ENCODE results near the gene EWSR1. TPM values are rescaled to one million over a fixed set of nuclear protein-coding genes. Genes with fewer than 3 reads are reported as not detected.

EWSR1 gene
- total RNA-seq, 2 donors from 2014 or later = 197 to 225 TPM

DNA sequence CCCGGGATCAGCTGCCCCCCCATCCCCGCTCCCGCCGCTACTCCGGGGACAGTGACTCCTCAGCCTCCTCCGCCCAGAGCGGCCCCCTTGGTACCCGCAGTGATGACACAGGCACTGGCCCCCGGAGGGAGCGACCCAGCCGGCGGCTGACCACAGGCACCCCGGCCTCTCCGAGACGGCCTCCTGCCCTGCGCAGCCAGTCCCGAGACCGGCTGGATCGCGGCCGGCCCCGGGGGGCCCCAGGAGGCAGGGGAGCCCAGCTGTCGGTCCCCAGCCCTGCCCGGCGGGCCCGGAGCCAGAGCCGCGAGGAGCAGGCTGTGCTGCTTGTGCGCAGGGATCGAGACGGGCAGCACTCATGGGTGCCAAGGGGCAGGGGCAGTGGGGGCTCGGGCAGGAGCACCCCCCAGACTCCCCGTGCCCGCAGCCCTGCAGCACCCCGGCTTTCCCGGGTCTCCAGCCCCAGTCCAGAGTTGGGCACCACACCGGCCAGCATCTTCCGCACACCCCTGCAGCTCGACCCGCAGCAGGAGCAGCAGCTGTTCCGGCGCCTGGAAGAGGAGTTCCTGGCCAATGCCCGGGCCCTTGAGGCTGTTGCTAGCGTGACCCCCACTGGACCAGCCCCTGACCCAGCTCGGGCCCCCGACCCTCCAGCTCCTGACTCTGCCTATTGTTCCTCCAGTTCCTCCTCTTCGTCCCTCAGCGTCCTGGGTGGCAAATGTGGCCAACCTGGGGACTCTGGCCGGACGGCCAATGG lies 43.6 kb downstream of the EWSR1 start:
- H3K27me3 ChIP-seq (replicated peaks; ENCODE audit: insufficient read depth) = peaks cover 15% of the 10 kb centered on the region
- H3K4me3 ChIP-seq = peak overlapping the region; percentile 69
- no peaks in the 10 kb centered on the region for H3K9me3 ChIP-seq
- DNase-seq (ENCODE audit: low spot score) (no peak), ATAC-seq (ENCODE audit: insufficient number of reproducible peaks, low FRiP score, low read depth) (no peak)
- H3K27ac ChIP-seq = peak overlapping the region; percentile 63 to 86
- no peaks in the 10 kb centered on the region for H3K36me3 ChIP-seq
- peaks cover 54 to 76% of the 10 kb centered on the region in 2 donors for H3K4me1 ChIP-seq (ENCODE audit: control insufficient read depth in 1 of 2, low read depth in 2 of 2)
- TF ChIP-seq, protein P1, sequence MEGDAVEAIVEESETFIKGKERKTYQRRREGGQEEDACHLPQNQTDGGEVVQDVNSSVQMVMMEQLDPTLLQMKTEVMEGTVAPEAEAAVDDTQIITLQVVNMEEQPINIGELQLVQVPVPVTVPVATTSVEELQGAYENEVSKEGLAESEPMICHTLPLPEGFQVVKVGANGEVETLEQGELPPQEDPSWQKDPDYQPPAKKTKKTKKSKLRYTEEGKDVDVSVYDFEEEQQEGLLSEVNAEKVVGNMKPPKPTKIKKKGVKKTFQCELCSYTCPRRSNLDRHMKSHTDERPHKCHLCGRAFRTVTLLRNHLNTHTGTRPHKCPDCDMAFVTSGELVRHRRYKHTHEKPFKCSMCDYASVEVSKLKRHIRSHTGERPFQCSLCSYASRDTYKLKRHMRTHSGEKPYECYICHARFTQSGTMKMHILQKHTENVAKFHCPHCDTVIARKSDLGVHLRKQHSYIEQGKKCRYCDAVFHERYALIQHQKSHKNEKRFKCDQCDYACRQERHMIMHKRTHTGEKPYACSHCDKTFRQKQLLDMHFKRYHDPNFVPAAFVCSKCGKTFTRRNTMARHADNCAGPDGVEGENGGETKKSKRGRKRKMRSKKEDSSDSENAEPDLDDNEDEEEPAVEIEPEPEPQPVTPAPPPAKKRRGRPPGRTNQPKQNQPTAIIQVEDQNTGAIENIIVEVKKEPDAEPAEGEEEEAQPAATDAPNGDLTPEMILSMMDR (IDR thresholded peaks at IDR 0.05) = no peak

DNA sequence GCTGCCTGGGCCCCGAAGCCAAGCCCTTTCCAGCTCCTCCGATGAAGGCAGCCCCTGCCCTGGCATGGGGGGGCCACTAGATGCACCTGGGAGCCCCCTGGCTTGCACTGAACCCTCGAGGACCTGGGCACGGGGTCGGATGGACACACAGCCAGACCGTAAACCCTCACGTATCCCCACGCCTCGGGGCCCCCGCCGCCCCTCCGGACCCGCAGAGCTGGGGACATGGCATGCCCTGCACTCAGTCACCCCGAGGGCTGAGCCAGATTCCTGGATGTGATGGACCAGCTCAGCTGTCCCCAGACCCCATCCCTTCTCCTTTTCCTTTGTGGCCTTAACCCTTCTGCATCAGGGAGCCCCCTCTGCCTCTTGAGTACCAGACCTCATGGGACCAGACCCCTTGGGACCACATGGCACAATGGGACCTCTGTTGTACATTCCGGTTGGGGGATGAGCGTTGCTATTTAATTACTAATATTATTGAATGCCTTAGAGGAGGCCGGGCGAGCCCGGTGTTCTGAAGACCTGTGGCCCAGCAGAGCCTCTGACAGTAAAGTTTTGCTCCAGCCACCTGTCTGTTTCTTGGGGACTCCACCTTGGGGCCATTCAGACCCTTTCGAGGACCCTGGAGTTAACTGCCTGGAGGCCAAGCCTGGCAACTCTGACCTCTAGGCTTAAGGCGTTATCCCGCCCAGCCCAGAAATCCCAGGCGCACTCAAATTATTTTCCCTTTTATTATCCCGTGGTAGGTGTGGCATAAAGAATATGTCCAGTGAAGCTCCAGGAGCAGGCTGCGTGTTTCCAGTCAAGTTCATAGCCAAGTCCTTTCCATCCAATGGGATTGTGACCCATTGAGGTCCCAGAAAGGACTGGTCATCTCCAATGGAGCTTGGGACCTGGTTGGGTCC lies 44.4 kb downstream of the EWSR1 start:
- no peaks in the 10 kb centered on the region for H3K9me3 ChIP-seq
- TF ChIP-seq, protein P1 (IDR thresholded peaks at IDR 0.05) = no peak
- DNase-seq (ENCODE audit: low spot score) = no peak
- no peak overlapping the region for H3K4me3 ChIP-seq
- ATAC-seq (ENCODE audit: insufficient number of reproducible peaks, low FRiP score, low read depth) = no peak
- H3K27me3 ChIP-seq (replicated peaks; ENCODE audit: insufficient read depth) = peaks cover 15% of the 10 kb centered on the region
- no peaks in the 10 kb centered on the region for H3K36me3 ChIP-seq
- H3K27ac ChIP-seq = no peak overlapping the region
- H3K4me1 ChIP-seq (ENCODE audit: control insufficient read depth in 1 of 2, low read depth in 2 of 2) = peaks cover 53 to 74% of the 10 kb centered on the region in 2 donors

GRCh38 chr22:29313126-29313575 lies 45.1 kb downstream of the EWSR1 start:
- Histone ChIP-seq H3K4me3 (no peak overlapping the region), H3K9me3 (no peaks in the 10 kb centered on the region), H3K27me3 (replicated peaks; ENCODE audit: insufficient read depth) (peaks cover 15% of the 10 kb centered on the region), H3K36me3 (no peaks in the 10 kb centered on the region), H3K27ac (no peak overlapping the region), H3K4me1 (ENCODE audit: control insufficient read depth in 1 of 2, low read depth in 2 of 2) (peaks cover 46 to 67% of the 10 kb centered on the region in 2 donors)
- TF ChIP-seq, protein P1 (IDR thresholded peaks at IDR 0.05) = peak; percentile 82
- DNase-seq (ENCODE audit: low spot score) (no peak), ATAC-seq (ENCODE audit: insufficient number of reproducible peaks, low FRiP score, low read depth) (no peak)

- ATAC-seq (ENCODE audit: insufficient number of reproducible peaks, low FRiP score, low read depth) = no peak
- Histone ChIP-seq H3K27me3 (replicated peaks; ENCODE audit: insufficient read depth) (peaks cover 15% of the 10 kb centered on the region), H3K9me3 (no peaks in the 10 kb centered on the region), H3K4me3 (peak overlapping the region; percentile 57), H3K36me3 (no peaks in the 10 kb centered on the region), H3K27ac (no peak overlapping the region), H3K4me1 (ENCODE audit: control insufficient read depth in 1 of 2, low read depth in 2 of 2) (peaks cover 39 to 60% of the 10 kb centered on the region in 2 donors)
- no peak for DNase-seq (ENCODE audit: low spot score)
- TF ChIP-seq, protein P1 (IDR thresholded peaks at IDR 0.05) = no peak
Measured at GRCh38 chr22:29313576-29314466, 45.8 kb downstream of the EWSR1 start.

Data from thoracic aorta (tissue), 2 donors.